Loucy (cell line): ENCODE measurements around the gene ERG28.

ENCODE experiments used
- H2AFZ ChIP-seq: fragments of 200-600 bp; sonication (generic); 2 replicates; pipeline ENCODE4 v1.6.0; 2016; ENCODE audit warnings: antibody characterized with exemption, mild to moderate bottlenecking, low read length, moderate library complexity
- H3F3A ChIP-seq: fragments of 200-600 bp; 2 replicates; pipeline ENCODE4 v1.6.0; 2016; ENCODE audit warnings: antibody characterized with exemption, low read depth, mild to moderate bottlenecking
- H3K27me3 ChIP-seq: fragments of 200-600 bp; sonication (generic); 2 replicates; pipeline ENCODE4 v1.6.1; 2014; ENCODE audit warnings: low read length, mild to moderate bottlenecking; ENCODE audit not compliant: insufficient read depth, poor library complexity, severe bottlenecking
- H3K36me3 ChIP-seq: fragments of 200-600 bp; sonication (generic); 2 replicates; pipeline ENCODE4 v1.6.1; 2016; ENCODE audit warnings: low read length; ENCODE audit not compliant: insufficient read depth
- H3K4me1 ChIP-seq: fragments of 200-600 bp; sonication (generic); 2 replicates; pipeline ENCODE4 v1.5.1; 2014; ENCODE audit warnings: low read length, mild to moderate bottlenecking; ENCODE audit not compliant: insufficient read depth, poor library complexity, severe bottlenecking
- H3K4me2 ChIP-seq: fragments of 200-600 bp; sonication (generic); 2 replicates; pipeline ENCODE4 v1.6.0; 2014; ENCODE audit warnings: antibody characterized with exemption, low read length, low read depth, mild to moderate bottlenecking; ENCODE audit not compliant: poor library complexity, severe bottlenecking
- H3K4me3 ChIP-seq: fragments of 200-600 bp; sonication (generic); 2 replicates; pipeline ENCODE4 v1.5.1; 2014; ENCODE audit warnings: low read length, mild to moderate bottlenecking, mixed read lengths; ENCODE audit not compliant: poor library complexity, severe bottlenecking
- H3K79me2 ChIP-seq: fragments of 200-600 bp; sonication (generic); 2 replicates; pipeline ENCODE4 v1.6.1; 2014; ENCODE audit warnings: low read length; ENCODE audit not compliant: insufficient read depth
- H3K9ac ChIP-seq: fragments of 200-600 bp; sonication (generic); 2 replicates; pipeline ENCODE4 v1.6.0; 2014; ENCODE audit warnings: mild to moderate bottlenecking, low read depth, low read length, moderate library complexity; ENCODE audit not compliant: poor library complexity, severe bottlenecking
- H3K9me2 ChIP-seq: fragments of 200-600 bp; sonication (generic); replicated peaks from 2 replicates; pipeline ENCODE4 v1.6.1; 2016; ENCODE audit warnings: low read depth, low read length, mixed read lengths
- H3K9me3 ChIP-seq: fragments of 200-600 bp; sonication (generic); 2 replicates; pipeline ENCODE4 v1.6.1; 2014; ENCODE audit warnings: mild to moderate bottlenecking, antibody characterized with exemption, low read length, low read depth; ENCODE audit not compliant: insufficient read depth
- H4K20me1 ChIP-seq: fragments of 200-600 bp; sonication (generic); 2 replicates; pipeline ENCODE4 v1.6.0; 2014; ENCODE audit warnings: antibody characterized with exemption, low read length, mild to moderate bottlenecking; ENCODE audit not compliant: insufficient read depth, poor library complexity, severe bottlenecking
- EZH2phosphoT487 ChIP-seq: fragments of 200-600 bp; IDR thresholded peaks from 2 replicates; pipeline ENCODE4 v1.6.1; 2018; ENCODE audit warnings: antibody characterized with exemption, mild to moderate bottlenecking, moderate library complexity, borderline replicate concordance
- TF ChIP-seq, protein P1 (sequence below): fragments of 200-600 bp; sonication (generic); conservative IDR thresholded peaks from 2 replicates; pipeline ENCODE4 v1.5.1; 2014; ENCODE audit warnings: mild to moderate bottlenecking, antibody characterized with exemption, low read length

Gene ERG28, protein sequence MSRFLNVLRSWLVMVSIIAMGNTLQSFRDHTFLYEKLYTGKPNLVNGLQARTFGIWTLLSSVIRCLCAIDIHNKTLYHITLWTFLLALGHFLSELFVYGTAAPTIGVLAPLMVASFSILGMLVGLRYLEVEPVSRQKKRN

GRCh38 chr14:75660630-75661498 lies at the start of gene ERG28, which contains the start of gene TTLL5:
ERG28 (minus strand) TSS chr14:75660876; CDS start chr14:75657502, 3,374 bp downstream.
TTLL5 (plus strand) TSS chr14:75661246; CDS start chr14:75663150, 1,904 bp downstream.
- H3K4me3 ChIP-seq = peak within 1 kb of the TSS; percentile 93
- peak within 1 kb of the TSS; percentile 77 for H3K9ac ChIP-seq
- peak within 1 kb of the TSS; percentile 97 for H3K4me2 ChIP-seq
- H3K9me3 ChIP-seq = no peaks in the 10 kb centered on the region
- peaks cover 47% of the 10 kb centered on the region for H3K4me1 ChIP-seq
- TF ChIP-seq, protein P1, sequence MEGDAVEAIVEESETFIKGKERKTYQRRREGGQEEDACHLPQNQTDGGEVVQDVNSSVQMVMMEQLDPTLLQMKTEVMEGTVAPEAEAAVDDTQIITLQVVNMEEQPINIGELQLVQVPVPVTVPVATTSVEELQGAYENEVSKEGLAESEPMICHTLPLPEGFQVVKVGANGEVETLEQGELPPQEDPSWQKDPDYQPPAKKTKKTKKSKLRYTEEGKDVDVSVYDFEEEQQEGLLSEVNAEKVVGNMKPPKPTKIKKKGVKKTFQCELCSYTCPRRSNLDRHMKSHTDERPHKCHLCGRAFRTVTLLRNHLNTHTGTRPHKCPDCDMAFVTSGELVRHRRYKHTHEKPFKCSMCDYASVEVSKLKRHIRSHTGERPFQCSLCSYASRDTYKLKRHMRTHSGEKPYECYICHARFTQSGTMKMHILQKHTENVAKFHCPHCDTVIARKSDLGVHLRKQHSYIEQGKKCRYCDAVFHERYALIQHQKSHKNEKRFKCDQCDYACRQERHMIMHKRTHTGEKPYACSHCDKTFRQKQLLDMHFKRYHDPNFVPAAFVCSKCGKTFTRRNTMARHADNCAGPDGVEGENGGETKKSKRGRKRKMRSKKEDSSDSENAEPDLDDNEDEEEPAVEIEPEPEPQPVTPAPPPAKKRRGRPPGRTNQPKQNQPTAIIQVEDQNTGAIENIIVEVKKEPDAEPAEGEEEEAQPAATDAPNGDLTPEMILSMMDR = no peak
- TF ChIP-seq EZH2phosphoT487 = no peak
- H4K20me1 ChIP-seq = peaks cover 3% of the 10 kb centered on the region
- H3K36me3 ChIP-seq = no peaks in the 10 kb centered on the region
- H3K27me3 ChIP-seq = no peaks in the 10 kb centered on the region
- no peaks in the 10 kb centered on the region for H3F3A ChIP-seq
- H2AFZ ChIP-seq = peak within 1 kb of the TSS; percentile 98
- H3K9me2 ChIP-seq = no peaks in the 10 kb centered on the region
- H3K79me2 ChIP-seq = peaks cover 64% of the 10 kb centered on the region

DNA sequence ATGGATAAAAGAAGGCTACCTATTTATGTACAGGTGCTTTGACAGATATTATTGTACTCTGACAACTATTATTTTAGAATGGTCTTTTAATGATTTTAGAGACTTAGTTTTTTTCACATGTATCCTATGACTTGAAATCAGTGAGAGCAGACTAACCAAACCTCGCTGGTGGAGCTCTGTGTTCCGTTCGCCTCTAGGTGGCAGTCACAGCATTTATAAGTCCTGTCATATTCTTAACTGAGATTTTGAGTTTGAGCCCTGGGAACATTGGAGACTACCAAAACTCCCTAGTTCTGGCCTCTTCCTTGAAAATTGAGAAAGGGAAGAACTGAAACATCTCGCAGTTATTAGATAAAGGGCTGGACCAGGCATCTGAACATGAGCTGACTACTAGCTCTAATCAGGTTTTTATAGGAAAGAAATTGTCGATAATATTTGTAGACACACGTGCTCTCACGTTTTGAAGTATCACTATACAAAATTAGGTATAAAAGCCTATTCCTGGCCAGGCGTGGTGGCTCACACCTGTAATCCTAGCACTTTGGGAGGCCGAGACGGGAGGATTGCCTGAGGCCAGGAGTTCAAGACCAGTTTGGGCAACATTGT lies 48.6 kb upstream of the ERG28 start:
- H3K79me2 ChIP-seq = no peaks in the 10 kb centered on the region
- H3K4me3 ChIP-seq = no peak overlapping the region
- no peak overlapping the region for H3K9ac ChIP-seq

DNA sequence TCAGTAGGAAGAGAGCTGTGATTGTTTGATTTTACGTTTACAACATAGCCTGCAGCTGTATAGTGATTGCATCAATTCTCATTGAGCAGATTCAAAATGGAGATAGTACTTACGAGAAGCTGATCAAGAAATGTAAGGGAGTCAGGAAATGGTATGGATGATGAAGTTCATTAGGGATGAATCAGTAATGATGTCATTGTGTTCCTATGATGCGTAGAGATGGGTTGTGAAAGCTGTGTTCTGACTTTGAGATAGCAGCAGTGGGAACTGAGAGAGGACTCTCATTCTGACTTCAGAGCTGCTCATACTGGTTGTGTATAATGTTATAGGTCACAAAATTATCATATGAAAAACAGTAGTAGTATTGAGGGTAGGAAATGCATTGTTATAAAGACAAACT lies 44.3 kb upstream of the ERG28 start:
- Histone ChIP-seq H4K20me1 (no peaks in the 10 kb centered on the region), H3K36me3 (peaks cover 53% of the 10 kb centered on the region), H3K9me2 (no peaks in the 10 kb centered on the region), H3K79me2 (no peaks in the 10 kb centered on the region), H3K4me1 (no peaks in the 10 kb centered on the region), H3K9me3 (no peaks in the 10 kb centered on the region), H3K4me3 (no peak overlapping the region), H3K9ac (no peak overlapping the region), H3F3A (no peaks in the 10 kb centered on the region), H2AFZ (no peak overlapping the region), H3K4me2 (no peak overlapping the region), H3K27me3 (no peaks in the 10 kb centered on the region)
- TF ChIP-seq, protein P1 = no peak
- no peak for TF ChIP-seq EZH2phosphoT487

More for the DNA sequence above, 48.6 kb upstream of the ERG28 start:
- Histone ChIP-seq H3K27me3 (no peaks in the 10 kb centered on the region), H3F3A (no peaks in the 10 kb centered on the region), H2AFZ (no peak overlapping the region), H3K4me1 (no peaks in the 10 kb centered on the region), H3K9me2 (no peaks in the 10 kb centered on the region), H3K9me3 (no peaks in the 10 kb centered on the region), H3K4me2 (no peak overlapping the region), H3K36me3 (peaks cover 34% of the 10 kb centered on the region), H4K20me1 (no peaks in the 10 kb centered on the region)
- no peak for TF ChIP-seq EZH2phosphoT487
- TF ChIP-seq, protein P1 = peak; percentile 82
